ENCODE results near the gene MAD1L1.
"Not testable (repeated sequence)": the region's sequence is repeated elsewhere in the genome, so short reads cannot be mapped to it uniquely, and the experiment has no call there.

Gene MAD1L1

DNA sequence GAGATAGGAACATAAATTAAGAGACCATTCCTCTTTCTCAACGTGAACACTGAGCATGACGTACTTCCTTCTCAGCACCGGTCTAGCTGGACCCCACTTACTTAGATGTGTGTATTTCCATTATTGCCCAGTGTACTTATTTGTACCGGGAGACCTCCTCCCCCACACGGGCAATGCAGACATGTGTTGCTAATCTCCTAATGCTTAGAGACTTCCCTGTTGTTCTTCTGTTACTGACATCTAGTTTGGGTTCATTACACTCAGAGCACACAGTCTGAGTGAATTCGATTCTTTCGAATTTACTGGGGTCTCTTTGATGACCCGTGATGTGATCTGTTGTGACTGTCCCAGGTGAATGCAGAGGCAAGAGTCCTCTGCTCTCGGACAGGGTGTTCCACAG, 260.0 kb downstream of the MAD1L1 start:
- no peak overlapping the region for H3K4me2 ChIP-seq (ENCODE audit: low read length)
- no peaks in the 10 kb centered on the region for H3K79me2 ChIP-seq (ENCODE audit: control insufficient read depth, low read length)
- H3K27ac ChIP-seq (ENCODE audit: low read depth, low read length), result no peak overlapping the region
- H3K9me2 ChIP-seq (replicated peaks; ENCODE audit: control insufficient read depth, low read length), result no peaks in the 10 kb centered on the region
- TF ChIP-seq, protein P1, sequence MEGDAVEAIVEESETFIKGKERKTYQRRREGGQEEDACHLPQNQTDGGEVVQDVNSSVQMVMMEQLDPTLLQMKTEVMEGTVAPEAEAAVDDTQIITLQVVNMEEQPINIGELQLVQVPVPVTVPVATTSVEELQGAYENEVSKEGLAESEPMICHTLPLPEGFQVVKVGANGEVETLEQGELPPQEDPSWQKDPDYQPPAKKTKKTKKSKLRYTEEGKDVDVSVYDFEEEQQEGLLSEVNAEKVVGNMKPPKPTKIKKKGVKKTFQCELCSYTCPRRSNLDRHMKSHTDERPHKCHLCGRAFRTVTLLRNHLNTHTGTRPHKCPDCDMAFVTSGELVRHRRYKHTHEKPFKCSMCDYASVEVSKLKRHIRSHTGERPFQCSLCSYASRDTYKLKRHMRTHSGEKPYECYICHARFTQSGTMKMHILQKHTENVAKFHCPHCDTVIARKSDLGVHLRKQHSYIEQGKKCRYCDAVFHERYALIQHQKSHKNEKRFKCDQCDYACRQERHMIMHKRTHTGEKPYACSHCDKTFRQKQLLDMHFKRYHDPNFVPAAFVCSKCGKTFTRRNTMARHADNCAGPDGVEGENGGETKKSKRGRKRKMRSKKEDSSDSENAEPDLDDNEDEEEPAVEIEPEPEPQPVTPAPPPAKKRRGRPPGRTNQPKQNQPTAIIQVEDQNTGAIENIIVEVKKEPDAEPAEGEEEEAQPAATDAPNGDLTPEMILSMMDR (IDR thresholded peaks at IDR 0.05; ENCODE audit: low read depth, low read length, poor library complexity, severe bottlenecking), result no peak
- no peak for TF ChIP-seq EZH2phosphoT487 (IDR thresholded peaks at IDR 0.05; ENCODE audit: borderline replicate concordance, low read length)
- no peak overlapping the region for H3K4me3 ChIP-seq (ENCODE audit: low read length)
- H3K4me1 ChIP-seq (ENCODE audit: control insufficient read depth, low read length), result no peaks in the 10 kb centered on the region
- no peaks in the 10 kb centered on the region for H3K27me3 ChIP-seq (ENCODE audit: control insufficient read depth, low read length)
- no peaks in the 10 kb centered on the region for H4K20me1 ChIP-seq (ENCODE audit: control insufficient read depth, insufficient read depth, low read depth, low read length)
- peaks cover 8% of the 10 kb centered on the region for H3F3A ChIP-seq (ENCODE audit: control insufficient read depth, insufficient read depth)
- no peaks in the 10 kb centered on the region for H3K9me3 ChIP-seq (ENCODE audit: control insufficient read depth, insufficient read depth, low read length)
- peaks cover 17% of the 10 kb centered on the region for H3K36me3 ChIP-seq (ENCODE audit: control insufficient read depth, low read length)

- H3F3A ChIP-seq (ENCODE audit: control insufficient read depth, insufficient read depth), result peaks cover 8% of the 10 kb centered on the region
- TF ChIP-seq EZH2phosphoT487 (IDR thresholded peaks at IDR 0.05; ENCODE audit: borderline replicate concordance, low read length), result no peak
- TF ChIP-seq, protein P1 (IDR thresholded peaks at IDR 0.05; ENCODE audit: low read depth, low read length, poor library complexity, severe bottlenecking), result no peak
Measured at GRCh38 chr7:1971946-1972654, 260.6 kb downstream of the MAD1L1 start.

GRCh38 chr7:1970895-1971294, 261.9 kb downstream of the MAD1L1 start:
- no peak overlapping the region for H3K27ac ChIP-seq (ENCODE audit: low read depth, low read length)
- H3K4me3 ChIP-seq (ENCODE audit: low read length), result no peak overlapping the region
- H3K4me2 ChIP-seq (ENCODE audit: low read length), result no peak overlapping the region
- no peaks in the 10 kb centered on the region for H3K4me1 ChIP-seq (ENCODE audit: control insufficient read depth, low read length)
- H4K20me1 ChIP-seq (ENCODE audit: control insufficient read depth, insufficient read depth, low read depth, low read length), result no peaks in the 10 kb centered on the region
- H3K27me3 ChIP-seq (ENCODE audit: control insufficient read depth, low read length), result no peaks in the 10 kb centered on the region
- no peaks in the 10 kb centered on the region for H3K9me2 ChIP-seq (replicated peaks; ENCODE audit: control insufficient read depth, low read length)
- no peaks in the 10 kb centered on the region for H3K79me2 ChIP-seq (ENCODE audit: control insufficient read depth, low read length)
- no peak for TF ChIP-seq EZH2phosphoT487 (IDR thresholded peaks at IDR 0.05; ENCODE audit: borderline replicate concordance, low read length)
- TF ChIP-seq, protein P1 (IDR thresholded peaks at IDR 0.05; ENCODE audit: low read depth, low read length, poor library complexity, severe bottlenecking), result no peak
- H3F3A ChIP-seq (ENCODE audit: control insufficient read depth, insufficient read depth), result peaks cover 8% of the 10 kb centered on the region
- no peaks in the 10 kb centered on the region for H3K9me3 ChIP-seq (ENCODE audit: control insufficient read depth, insufficient read depth, low read length)
- H3K36me3 ChIP-seq (ENCODE audit: control insufficient read depth, low read length), result peaks cover 9% of the 10 kb centered on the region

More at GRCh38 chr7:1971946-1972654, 260.6 kb downstream of the MAD1L1 start:
- H3K4me1 ChIP-seq (ENCODE audit: control insufficient read depth, low read length), result no peaks in the 10 kb centered on the region
- H4K20me1 ChIP-seq (ENCODE audit: control insufficient read depth, insufficient read depth, low read depth, low read length), result no peaks in the 10 kb centered on the region
- H3K9me2 ChIP-seq (replicated peaks; ENCODE audit: control insufficient read depth, low read length), result no peaks in the 10 kb centered on the region
- H3K79me2 ChIP-seq (ENCODE audit: control insufficient read depth, low read length), result no peaks in the 10 kb centered on the region
- H3K9me3 ChIP-seq (ENCODE audit: control insufficient read depth, insufficient read depth, low read length), result no peaks in the 10 kb centered on the region
- H3K36me3 ChIP-seq (ENCODE audit: control insufficient read depth, low read length), result peaks cover 15% of the 10 kb centered on the region
- H3K4me3 ChIP-seq (ENCODE audit: low read length), result no peak overlapping the region
- no peaks in the 10 kb centered on the region for H3K27me3 ChIP-seq (ENCODE audit: control insufficient read depth, low read length)
- H3K27ac ChIP-seq (ENCODE audit: low read depth, low read length), result no peak overlapping the region
- no peak overlapping the region for H3K4me2 ChIP-seq (ENCODE audit: low read length)

DNA sequence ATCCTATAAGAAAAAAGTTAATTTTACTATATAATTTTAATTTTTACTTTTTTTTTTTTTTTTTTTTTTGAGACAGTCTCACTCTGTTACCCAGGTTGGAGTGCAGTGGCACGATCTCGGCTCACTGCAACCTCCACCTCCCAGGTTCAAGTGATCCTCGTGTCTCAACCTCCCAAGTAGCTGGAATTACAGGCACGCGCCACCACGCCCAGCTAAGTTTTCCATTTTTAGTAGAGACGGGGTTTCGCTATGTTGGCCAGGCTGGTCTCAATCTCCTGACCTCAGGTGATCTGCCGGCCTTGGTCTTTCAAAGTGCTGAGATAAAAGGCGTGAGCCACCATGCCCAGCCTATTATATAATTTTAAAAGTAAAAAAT, 262.5 kb downstream of the MAD1L1 start:
- H3K9me3 ChIP-seq (ENCODE audit: control insufficient read depth, insufficient read depth, low read length); H3K9me2 ChIP-seq (replicated peaks; ENCODE audit: control insufficient read depth, low read length); H3K4me3 ChIP-seq (ENCODE audit: low read length); H3K27ac ChIP-seq (ENCODE audit: low read depth, low read length); H3K4me1 ChIP-seq (ENCODE audit: control insufficient read depth, low read length); H3K27me3 ChIP-seq (ENCODE audit: control insufficient read depth, low read length); H3K36me3 ChIP-seq (ENCODE audit: control insufficient read depth, low read length); H4K20me1 ChIP-seq (ENCODE audit: control insufficient read depth, insufficient read depth, low read depth, low read length); H3K79me2 ChIP-seq (ENCODE audit: control insufficient read depth, low read length); H3F3A ChIP-seq (ENCODE audit: control insufficient read depth, insufficient read depth); H3K4me2 ChIP-seq (ENCODE audit: low read length): not testable (repeated sequence)
